Measurements from ENCODE around the gene HDGFL1.

The HDGFL1 gene

DNA sequence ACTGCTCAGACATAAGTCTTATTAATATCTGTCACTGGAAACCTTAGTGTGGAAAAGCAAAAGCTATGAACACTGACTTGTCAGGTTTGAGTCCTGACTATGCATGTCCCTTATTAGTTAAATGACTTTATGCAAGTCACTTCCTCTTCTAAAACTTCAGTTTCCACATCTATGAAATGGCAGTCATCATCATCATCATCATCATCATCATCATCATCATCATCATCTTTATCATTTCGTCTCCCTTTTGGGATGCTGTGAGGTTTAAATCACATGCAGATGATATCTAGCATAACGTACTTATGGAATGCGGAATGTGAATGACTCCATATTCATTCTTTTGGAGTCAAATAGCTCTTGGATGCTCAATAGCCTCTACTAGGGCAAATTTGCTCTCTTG, 24.5 kb downstream of the HDGFL1 start:
- no peak for DNase-seq

GRCh38 chr6:22596011-22596410, 26.6 kb downstream of the HDGFL1 start:
- no peak for DNase-seq

- DNase-seq, result no peak
Measured at GRCh38 chr6:22598339-22598738, 29.0 kb downstream of the HDGFL1 start.

- no peak for DNase-seq
Measured at GRCh38 chr6:22600059-22600458, 30.7 kb downstream of the HDGFL1 start.

DNA sequence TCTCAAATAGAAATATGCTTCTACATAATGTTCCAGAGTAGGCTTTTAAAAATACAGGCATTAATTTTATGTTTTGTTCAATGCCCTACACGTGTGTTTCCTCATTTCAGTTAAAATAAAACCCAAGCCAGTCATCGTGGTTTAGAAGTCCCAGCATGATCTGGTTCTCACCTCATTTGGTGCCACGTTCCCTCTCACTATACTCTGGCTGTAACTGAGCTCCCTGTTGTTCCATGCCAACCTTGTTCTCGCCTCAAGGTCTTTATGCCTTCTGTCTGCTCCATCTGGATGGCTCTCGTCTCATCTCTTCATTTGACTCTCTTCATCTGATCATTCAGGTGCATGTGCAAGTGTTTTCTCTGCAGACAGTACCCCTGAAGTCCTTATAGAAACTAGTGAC, 32.6 kb downstream of the HDGFL1 start:
- no peak for DNase-seq

DNA sequence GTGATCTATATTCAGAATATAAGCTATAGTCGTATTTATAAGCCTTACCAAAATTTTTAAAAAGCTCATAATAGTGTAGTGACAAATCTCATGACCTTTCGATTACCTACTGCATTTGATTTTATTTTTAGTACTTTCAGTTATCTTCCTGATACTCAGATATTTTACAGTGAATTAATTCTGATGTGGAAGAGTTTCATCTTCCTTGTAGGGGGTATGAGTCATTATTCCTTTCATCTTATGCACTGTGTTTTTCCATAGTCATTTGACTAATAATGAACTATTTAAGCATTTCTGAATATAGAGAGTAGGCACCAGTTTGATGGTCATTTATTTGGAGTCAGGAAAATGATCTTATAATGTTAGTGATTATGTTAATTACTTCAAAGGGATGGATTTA, 36.4 kb downstream of the HDGFL1 start:
- DNase-seq, result no peak

DNA sequence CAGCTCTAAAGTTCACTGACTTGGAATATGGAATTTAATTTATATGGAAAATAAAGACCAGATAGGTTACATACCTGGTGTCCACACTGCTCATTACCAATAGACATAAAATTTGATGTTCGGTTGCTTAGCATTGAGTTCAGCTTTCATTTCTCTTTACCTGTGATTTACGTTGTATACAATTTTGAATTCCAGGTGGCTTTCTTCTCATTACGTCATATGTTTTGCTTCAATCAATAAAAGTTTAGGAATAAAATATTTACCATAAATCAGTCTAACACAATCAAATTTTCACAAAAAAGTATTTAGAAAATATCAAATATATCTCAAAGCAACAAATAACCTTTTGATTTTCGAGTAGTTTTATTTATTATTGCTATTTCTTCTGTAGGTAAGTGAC, 40.8 kb downstream of the HDGFL1 start:
- no peak for DNase-seq

GRCh38 chr6:22612236-22612635, 42.9 kb downstream of the HDGFL1 start:
- no peak for DNase-seq

DNA sequence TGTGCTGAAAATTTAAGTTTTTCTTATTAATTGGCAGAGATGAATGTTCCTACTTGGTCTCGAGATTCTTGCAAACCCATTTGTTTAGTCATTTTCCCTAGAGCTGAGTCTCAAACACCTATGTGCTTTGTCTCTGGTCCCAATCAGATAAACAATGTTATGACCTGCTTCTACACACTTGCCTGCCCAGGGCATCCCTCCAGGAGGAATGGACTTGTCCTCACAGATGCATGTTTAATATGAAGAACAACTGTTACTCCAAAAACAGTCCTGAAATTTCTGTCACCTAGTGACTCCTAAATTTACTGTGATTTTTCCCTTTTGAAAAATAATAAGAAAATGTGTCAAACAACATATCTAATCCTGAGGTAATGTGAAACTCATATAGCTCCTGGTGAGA, 43.7 kb downstream of the HDGFL1 start:
- DNase-seq, result no peak

GRCh38 chr6:22613695-22614094, 44.3 kb downstream of the HDGFL1 start:
- no peak for DNase-seq

DNA sequence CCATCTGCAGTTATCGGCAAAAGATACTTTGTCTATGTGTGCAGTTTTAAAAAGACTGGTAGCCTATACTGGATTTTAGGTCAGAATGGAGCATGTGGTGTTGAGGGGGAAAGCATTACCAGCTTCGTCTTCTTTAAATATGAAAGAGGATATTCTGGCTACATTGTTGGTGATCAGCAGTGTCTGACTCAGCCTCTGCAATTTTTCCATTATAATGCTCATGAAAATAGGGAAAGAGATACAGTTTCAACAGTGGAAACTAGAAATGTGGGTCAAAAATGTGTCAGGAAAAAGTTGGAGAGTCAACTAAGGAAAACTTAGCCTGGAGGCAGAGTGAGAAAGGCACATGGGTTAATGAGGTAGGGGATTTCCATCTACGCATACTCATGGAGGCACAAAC, 45.2 kb downstream of the HDGFL1 start:
- DNase-seq, result no peak

- DNase-seq, result no peak
Measured at GRCh38 chr6:22621028-22621427, 51.7 kb downstream of the HDGFL1 start.
